ENCODE data around the gene NFIA.

The NFIA gene

GRCh38 chr1:61165402-61165801, 83.0 kb downstream of the NFIA start:
- Histone ChIP-seq H3K27ac (no peak overlapping the region), H3K4me3 (no peak overlapping the region)

- no peak overlapping the region for H3K4me3 ChIP-seq
- no peak overlapping the region for H3K27ac ChIP-seq
Observed at GRCh38 chr1:61167309-61167708, 84.9 kb downstream of the NFIA start.

GRCh38 chr1:61169045-61169444, 86.7 kb downstream of the NFIA start:
- H3K4me3 ChIP-seq, result no peak overlapping the region
- no peak overlapping the region for H3K27ac ChIP-seq

- Histone ChIP-seq H3K27ac (peak overlapping the region in 1 of 21 experiments; percentile 0), H3K4me3 (no peak overlapping the region)
Observed at GRCh38 chr1:61169634-61170033, 87.3 kb downstream of the NFIA start.

- Histone ChIP-seq H3K27ac (peak overlapping the region in 2 of 21 experiments; percentile 0 to 7), H3K4me3 (no peak overlapping the region)
Observed at GRCh38 chr1:61170328-61171238, 88.2 kb downstream of the NFIA start.

GRCh38 chr1:61171346-61171745, 89.0 kb downstream of the NFIA start:
- Histone ChIP-seq H3K4me3 (no peak overlapping the region), H3K27ac (peak overlapping the region in 1 of 21 experiments; percentile 17)

- H3K27ac ChIP-seq, result peak overlapping the region in 1 of 21 experiments; percentile 17
- no peak overlapping the region for H3K4me3 ChIP-seq
Observed at GRCh38 chr1:61171974-61172373, 89.6 kb downstream of the NFIA start.

- no peak overlapping the region for H3K4me3 ChIP-seq
- H3K27ac ChIP-seq, result no peak overlapping the region
Observed at GRCh38 chr1:61173118-61173517, 90.8 kb downstream of the NFIA start.

GRCh38 chr1:61174060-61174795, 91.9 kb downstream of the NFIA start:
- H3K4me3 ChIP-seq, result no peak overlapping the region
- H3K27ac ChIP-seq, result no peak overlapping the region

GRCh38 chr1:61175976-61176375, 93.6 kb downstream of the NFIA start:
- no peak overlapping the region for H3K4me3 ChIP-seq
- H3K27ac ChIP-seq, result no peak overlapping the region

GRCh38 chr1:61181067-61182038, 99.0 kb downstream of the NFIA start:
- no peak overlapping the region for H3K27ac ChIP-seq

GRCh38 chr1:61182049-61182448, 99.7 kb downstream of the NFIA start:
- Histone ChIP-seq H3K4me3 (no peak overlapping the region), H3K27ac (no peak overlapping the region)

More at GRCh38 chr1:61181067-61182038, 99.0 kb downstream of the NFIA start:
- H3K4me3 ChIP-seq, result no peak overlapping the region

- Histone ChIP-seq H3K4me3 (no peak overlapping the region), H3K27ac (peak overlapping the region in 2 of 21 experiments; percentile 47 to 78)
Observed at GRCh38 chr1:61182480-61182879, 100.1 kb downstream of the NFIA start.

- Histone ChIP-seq H3K4me3 (peak overlapping the region in 5 of 7 experiments; percentile 11 to 21 (median 13)), H3K27ac (peak overlapping the region in 19 of 21 experiments; percentile 48 to 90 (median 81))
Observed at GRCh38 chr1:61183471-61184039, 101.2 kb downstream of the NFIA start.

- Histone ChIP-seq H3K27ac (peak overlapping the region; percentile 9 to 90 (median 81)), H3K4me3 (peak overlapping the region in 5 of 7 experiments; percentile 11 to 21 (median 13))
Observed at GRCh38 chr1:61184040-61184713, 101.8 kb downstream of the NFIA start.

GRCh38 chr1:61184714-61185106, 102.3 kb downstream of the NFIA start:
- Histone ChIP-seq H3K27ac (peak overlapping the region; percentile 9 to 90 (median 81)), H3K4me3 (peak overlapping the region in 4 of 7 experiments; percentile 11 to 21 (median 14))

- H3K27ac ChIP-seq, result peak overlapping the region in 5 of 21 experiments; percentile 2 to 47 (median 21)
- H3K4me3 ChIP-seq, result no peak overlapping the region
Observed at GRCh38 chr1:61186753-61187152, 104.4 kb downstream of the NFIA start.

GRCh38 chr1:61187352-61188086, 105.2 kb downstream of the NFIA start:
- H3K27ac ChIP-seq, result peak overlapping the region in 5 of 21 experiments; percentile 2 to 47 (median 22)
- H3K4me3 ChIP-seq, result no peak overlapping the region
